Esophagus squamous epithelium (tissue), 5 donors: ENCODE data around the gene RNF144A. TPM values are rescaled to one million over a fixed set of nuclear protein-coding genes. Genes with fewer than 3 reads are reported as not detected.

Experiments
- DNase-seq: peaks from one replicate; lab custom pipeline; 2025; lab: John Stamatoyannopoulos, UW
- H3K27ac ChIP-seq, 4 donors: fragments of 200-600 bp; sonication (generic); one replicate each; pipeline ENCODE4 v1.5.1; 2016 to 2019; ENCODE audit warnings: mild to moderate bottlenecking in 1 of 4
- H3K27me3 ChIP-seq, 4 donors: fragments of 200-600 bp; sonication (generic); 1 replicate in 3 of 4; 2 replicates in 1 of 4; pipeline versions ENCODE4 v1.5.1 to v1.6.0; 2017 to 2021; ENCODE audit warnings: antibody characterized with exemption in 1 of 4
- H3K36me3 ChIP-seq, 3 donors: fragments of 200-600 bp; sonication (generic); one replicate each; pipeline ENCODE4 v1.5.1; 2016 to 2019
- H3K4me1 ChIP-seq, 3 donors: fragments of 200-600 bp; sonication (generic); one replicate each; pipeline ENCODE4 v1.5.1; 2017 to 2019
- H3K4me3 ChIP-seq, 4 donors: fragments of 200-600 bp; sonication (generic); 1 replicate in 3 of 4; 2 replicates in 1 of 4; pipeline ENCODE4 v1.5.1; 2016 to 2019; ENCODE audit warnings: mild to moderate bottlenecking in 2 of 4, moderate library complexity in 1 of 4
- H3K9me3 ChIP-seq, 3 donors: fragments of 200-600 bp; sonication (generic); one replicate each; pipeline ENCODE4 v1.5.1; 2016 to 2019
- CTCF ChIP-seq, 6 experiments: fragments of 450-650 bp in 4 of 6; fragments of 200-600 bp in 2 of 6; sonication (generic) in 2 of 6; IDR thresholded peaks; one replicate each; pipeline ENCODE4 v1.5.1; 2016 to 2019; ENCODE audit warnings: antibody characterized with exemption in 6 of 6, mild to moderate bottlenecking in 4 of 6, moderate library complexity in 4 of 6
- POLR2A ChIP-seq, 4 donors: fragments of 450-650 bp; IDR thresholded peaks; one replicate each; pipeline ENCODE4 v1.6.1; 2017; ENCODE audit warnings: antibody characterized with exemption in 4 of 4, mild to moderate bottlenecking in 4 of 4, moderate library complexity in 3 of 4
- WGBS, 2 donors: methylation state at CpG; one replicate each; pipeline ENCODE4 v1.1.5; 2018; 5-methylcytosine and 5-hydroxymethylcytosine counted together
- intact Hi-C: fragments of 100-400 bp; cut with DNase I; formaldehyde crosslinking; loops from one replicate; pipeline ENCODE4 v1.15.0; 2022
- total RNA-seq, 4 donors: library from RNA; depleted of rRNA; stranded (reverse); fragments of >200 nt; gene quantifications; one replicate each; pipeline ENCODE4 v1.1.0, GENCODE V29; 2016
- donor health status: DM: yes; HTN: yes; CAD: no.

The RNF144A gene
- total RNA-seq, 4 donors from 2014 or later, result 6.2 to 11.6 (median 8.2) TPM

DNA sequence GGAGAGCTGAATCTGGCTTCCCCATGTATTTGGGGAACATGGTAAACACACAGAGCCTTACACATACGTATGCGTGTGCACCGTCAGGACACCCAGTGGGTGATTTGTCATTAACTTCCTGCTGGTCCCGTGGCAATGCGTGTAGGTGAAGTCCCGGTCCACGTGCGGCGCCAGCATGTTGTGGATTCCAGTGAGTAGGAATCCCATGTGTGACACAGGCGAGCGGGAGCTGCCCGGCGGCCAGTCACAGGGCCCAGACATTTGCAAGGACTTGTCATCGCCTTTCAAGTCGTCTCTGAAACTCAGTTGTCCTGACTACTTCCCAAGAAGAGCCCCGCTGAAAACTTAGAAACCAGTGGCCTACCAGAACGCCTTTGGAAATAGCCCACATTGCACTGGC lies 102.0 kb downstream of the RNF144A start:
- H3K27ac ChIP-seq, result no peak overlapping the region
- H3K4me1 ChIP-seq, result peaks cover 0 to 25% (median 0%) of the 10 kb centered on the region in 3 donors
- no peaks in the 10 kb centered on the region for H3K9me3 ChIP-seq
- TF ChIP-seq CTCF (IDR thresholded peaks at IDR 0.05) (no peak), POLR2A (IDR thresholded peaks at IDR 0.05) (no peak)
- 90 to 92% methylated on average over 5 to 16 of the region's 17 CpGs for WGBS, 2 donors
- intact Hi-C loops, result no loop called here
- H3K36me3 ChIP-seq, result peaks cover 0 to 36% (median 0%) of the 10 kb centered on the region in 3 donors
- no peaks in the 10 kb centered on the region for H3K27me3 ChIP-seq
- no peak overlapping the region for H3K4me3 ChIP-seq
- no peak for DNase-seq

DNA sequence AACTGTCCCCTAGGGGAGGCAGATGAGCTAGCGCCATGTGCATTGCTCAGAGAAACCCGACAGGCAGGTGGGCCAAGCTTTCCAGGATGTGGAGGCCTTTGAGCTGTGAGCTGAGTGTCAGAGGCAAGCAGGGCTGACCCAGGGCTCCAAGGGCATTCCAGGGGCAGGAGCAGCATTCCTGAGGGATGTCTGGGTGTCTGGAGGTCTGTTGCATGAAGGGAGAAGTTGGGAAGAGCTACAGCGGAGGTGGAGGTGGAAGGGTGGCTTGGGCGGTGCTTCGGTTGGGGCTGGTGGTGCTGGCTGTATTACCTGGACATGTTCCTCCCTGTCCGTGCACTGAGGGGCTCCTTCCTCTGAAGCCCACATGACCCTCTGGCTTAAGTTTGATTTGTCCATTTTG lies 102.8 kb downstream of the RNF144A start:
- Histone ChIP-seq H3K4me3 (no peak overlapping the region), H3K4me1 (peaks cover 0 to 21% (median 0%) of the 10 kb centered on the region in 3 donors), H3K27me3 (no peaks in the 10 kb centered on the region), H3K27ac (no peak overlapping the region), H3K9me3 (no peaks in the 10 kb centered on the region), H3K36me3 (peaks cover 0 to 44% (median 0%) of the 10 kb centered on the region in 3 donors)
- DNase-seq, result no peak
- intact Hi-C loops, result no loop called here
- WGBS, 2 donors, result 83 to 90% methylated on average over 4 to 6 of the region's 6 CpGs
- TF ChIP-seq CTCF (IDR thresholded peaks at IDR 0.05) (no peak), POLR2A (IDR thresholded peaks at IDR 0.05) (no peak)

DNA sequence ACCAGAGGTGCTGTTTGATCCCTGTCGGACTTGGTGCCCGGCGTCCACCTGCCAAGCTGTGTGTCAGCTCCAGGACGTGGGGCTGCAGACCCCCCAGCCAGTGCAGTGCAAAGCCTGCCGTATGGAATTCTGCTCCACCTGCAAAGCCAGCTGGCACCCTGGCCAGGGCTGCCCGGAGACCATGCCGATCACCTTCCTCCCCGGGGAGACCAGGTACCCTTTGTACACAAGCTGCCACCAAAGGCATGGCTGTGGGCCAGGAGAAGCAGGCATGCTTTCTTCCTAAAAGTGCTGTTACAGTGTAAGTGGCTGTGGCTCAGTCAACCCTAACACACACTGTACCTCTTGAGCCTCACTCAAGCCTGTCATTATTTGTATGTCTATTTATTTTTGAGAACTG lies 103.3 kb downstream of the RNF144A start:
- H3K27me3 ChIP-seq, result no peaks in the 10 kb centered on the region
- H3K27ac ChIP-seq, result no peak overlapping the region
- H3K4me1 ChIP-seq, result peaks cover 0 to 21% (median 0%) of the 10 kb centered on the region in 3 donors
- no peak for DNase-seq
- no peak overlapping the region for H3K4me3 ChIP-seq
- H3K36me3 ChIP-seq, result peaks cover 0 to 48% (median 0%) of the 10 kb centered on the region in 3 donors
- TF ChIP-seq CTCF (IDR thresholded peaks at IDR 0.05) (no peak), POLR2A (IDR thresholded peaks at IDR 0.05) (no peak)
- intact Hi-C loops, result no loop called here
- H3K9me3 ChIP-seq, result no peaks in the 10 kb centered on the region
- 89 to 92% methylated on average over 3 of the region's 8 CpGs for WGBS, 2 donors

- H3K4me1 ChIP-seq, result peaks cover 0 to 21% (median 0%) of the 10 kb centered on the region in 3 donors
- no peak overlapping the region for H3K4me3 ChIP-seq
- no peak for DNase-seq
- 73 to 82% methylated on average over 10 to 11 of the region's 11 CpGs for WGBS, 2 donors
- no peak overlapping the region for H3K27ac ChIP-seq
- no peaks in the 10 kb centered on the region for H3K27me3 ChIP-seq
- intact Hi-C loops, result no loop called here
- peaks cover 0 to 48% (median 0%) of the 10 kb centered on the region in 3 donors for H3K36me3 ChIP-seq
- H3K9me3 ChIP-seq, result no peaks in the 10 kb centered on the region
- no peak for TF ChIP-seq CTCF (IDR thresholded peaks at IDR 0.05)
- TF ChIP-seq POLR2A (IDR thresholded peaks at IDR 0.05), result no peak
These were observed 103.8 kb downstream of the RNF144A start for GRCh38 chr2:7020939-7021470.

GRCh38 chr2:7022492-7023385 lies 105.5 kb downstream of the RNF144A start:
- TF ChIP-seq POLR2A (IDR thresholded peaks at IDR 0.05) (no peak), CTCF (IDR thresholded peaks at IDR 0.05) (no peak)
- no peak overlapping the region for H3K4me3 ChIP-seq
- peaks cover 0 to 8% (median 0%) of the 10 kb centered on the region in 3 donors for H3K4me1 ChIP-seq
- H3K36me3 ChIP-seq, result peaks cover 0 to 48% (median 0%) of the 10 kb centered on the region in 3 donors
- no peak for DNase-seq
- H3K9me3 ChIP-seq, result no peaks in the 10 kb centered on the region
- H3K27ac ChIP-seq, result no peak overlapping the region
- WGBS, 2 donors, result 79 to 86% methylated on average over 11 of the region's 11 CpGs
- intact Hi-C loops, result no loop called here
- H3K27me3 ChIP-seq, result no peaks in the 10 kb centered on the region
